ENCODE data around the gene CREB1.
A peak's percentile ranks its signal among the peaks of the same experiment; 100 is the strongest.

Gene CREB1

DNA sequence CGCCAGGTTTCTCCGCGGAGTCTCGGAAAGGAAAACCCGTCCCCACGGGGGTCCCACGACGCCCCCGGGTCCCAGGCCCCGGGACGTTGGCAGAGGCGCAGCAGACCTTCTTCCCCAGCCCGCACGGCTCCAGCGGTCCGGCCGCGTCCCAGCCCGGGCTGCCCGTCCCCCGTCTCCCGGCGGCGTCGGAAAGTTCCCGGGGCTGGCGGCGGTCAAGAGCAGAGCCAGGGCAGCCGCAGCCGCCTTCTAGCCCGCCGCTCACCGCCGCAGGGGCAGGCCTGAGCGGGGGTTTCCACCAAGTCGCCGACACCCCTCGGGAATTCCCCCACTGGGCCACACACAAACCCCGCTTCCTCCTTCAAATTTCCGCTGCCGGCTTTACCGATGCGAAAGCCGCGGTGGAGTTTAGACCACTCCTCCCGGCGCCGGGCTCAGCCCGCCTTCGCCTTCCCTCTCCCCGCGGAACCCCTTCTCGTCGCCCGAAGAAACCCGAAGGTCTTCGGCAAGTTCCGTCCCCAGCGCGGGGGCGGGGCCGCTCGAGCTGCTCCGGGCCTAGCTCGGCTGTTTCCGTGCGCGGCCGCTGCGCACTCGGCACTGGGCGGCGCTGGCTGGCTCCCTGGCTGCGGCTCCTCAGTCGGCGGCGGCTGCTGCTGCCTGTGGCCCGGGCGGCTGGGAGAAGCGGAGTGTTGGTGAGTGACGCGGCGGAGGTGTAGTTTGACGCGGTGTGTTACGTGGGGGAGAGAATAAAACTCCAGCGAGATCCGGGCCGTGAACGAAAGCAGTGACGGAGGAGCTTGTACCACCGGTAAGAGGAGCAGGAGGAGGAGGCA is at the start of gene CREB1:
TSS of gene CREB1 (plus strand) at position 633 of the 830 bp plus-strand sequence. CDS start 25,674 bp downstream, outside the sequence.
- Mint-ChIP-seq H3K27me3 (ENCODE audit: low read depth) (peaks cover 2% of the 10 kb centered on the region), H3K4me1 (ENCODE audit: low read depth) (peaks cover 49% of the 10 kb centered on the region), H3K9me3 (no peaks in the 10 kb centered on the region), H3K4me3 (peak within 1 kb of the TSS; percentile 96), H3K27ac (peak within 1 kb of the TSS; percentile 100), H3K36me3 (ENCODE audit: low read depth) (peaks cover 26% of the 10 kb centered on the region)
- peak; percentile 100 for DNase-seq (ENCODE audit: low spot score)

- no peak overlapping the region for H3K27ac Mint-ChIP-seq
- peaks cover 25% of the 10 kb centered on the region for H3K4me1 Mint-ChIP-seq (ENCODE audit: low read depth)
- H3K9me3 Mint-ChIP-seq: no peaks in the 10 kb centered on the region
Observed at GRCh38 chr2:207480521-207481040, 49.2 kb upstream of the CREB1 start.

DNA sequence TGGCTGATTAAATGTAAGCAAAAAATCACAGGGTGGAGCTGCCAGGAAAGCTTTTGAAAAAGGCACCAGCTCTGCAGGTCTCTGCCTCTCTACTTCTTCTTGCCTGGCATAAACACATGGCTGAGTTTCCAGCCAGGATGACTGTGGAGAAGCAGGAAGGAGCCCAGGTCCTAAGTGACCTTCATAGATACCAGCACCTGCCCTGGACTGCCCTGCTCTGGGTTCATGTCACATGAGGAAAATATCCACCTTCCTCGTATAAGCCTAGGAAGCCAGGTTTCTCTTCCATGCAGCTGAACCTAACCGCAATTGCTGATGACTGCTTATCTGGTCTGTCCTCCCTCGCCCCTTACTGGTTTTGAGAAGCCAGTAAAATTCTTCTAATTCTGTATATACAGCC is 47.8 kb upstream of the CREB1 start:
- Mint-ChIP-seq H3K4me3 (no peak overlapping the region), H3K9me3 (no peaks in the 10 kb centered on the region), H3K36me3 (ENCODE audit: low read depth) (no peaks in the 10 kb centered on the region), H3K4me1 (ENCODE audit: low read depth) (peaks cover 25% of the 10 kb centered on the region), H3K27me3 (ENCODE audit: low read depth) (no peaks in the 10 kb centered on the region), H3K27ac (no peak overlapping the region)
- DNase-seq (ENCODE audit: low spot score): no peak

More at GRCh38 chr2:207480521-207481040, 49.2 kb upstream of the CREB1 start:
- no peak overlapping the region for H3K4me3 Mint-ChIP-seq
- H3K36me3 Mint-ChIP-seq (ENCODE audit: low read depth): no peaks in the 10 kb centered on the region
- DNase-seq (ENCODE audit: low spot score): no peak
- no peaks in the 10 kb centered on the region for H3K27me3 Mint-ChIP-seq (ENCODE audit: low read depth)

DNA sequence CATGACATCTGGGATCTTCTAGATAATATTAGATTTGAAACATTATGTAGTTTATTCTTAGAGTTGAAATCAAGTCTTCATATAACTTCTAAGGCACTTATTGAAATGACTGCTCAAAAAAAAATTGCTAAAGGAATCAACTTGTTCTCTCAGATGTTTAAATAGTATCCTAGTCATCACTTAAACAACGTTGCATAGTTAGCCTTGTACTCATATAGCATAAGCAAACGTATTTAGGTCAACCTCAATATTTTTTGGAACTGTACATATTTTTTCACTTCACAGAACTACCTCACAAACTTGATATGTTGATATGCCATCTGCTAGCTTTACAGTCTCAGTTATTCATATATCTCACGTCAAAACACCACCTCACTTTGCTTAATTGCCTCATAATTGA is 47.1 kb upstream of the CREB1 start:
- DNase-seq (ENCODE audit: low spot score): no peak
- H3K27ac Mint-ChIP-seq: no peak overlapping the region

DNA sequence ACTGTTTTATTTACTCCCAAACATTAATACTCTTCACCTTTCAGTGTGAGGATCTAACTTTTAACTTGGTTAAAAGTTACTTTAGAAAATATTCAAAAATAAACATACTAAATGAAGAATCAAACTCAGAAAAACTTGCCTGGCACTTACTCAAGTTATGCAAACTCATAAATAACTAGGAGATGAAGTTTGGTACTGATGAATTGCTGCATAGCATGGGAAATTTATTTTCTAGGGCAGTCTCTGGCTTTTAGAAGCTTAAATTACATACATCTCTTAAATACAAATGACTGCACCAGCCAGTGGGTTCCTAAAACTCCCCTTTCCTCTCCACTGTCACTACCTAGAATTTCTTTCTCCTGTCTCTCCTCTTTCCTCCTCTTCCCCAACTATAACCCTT is 46.7 kb upstream of the CREB1 start:
- Mint-ChIP-seq H3K9me3 (no peaks in the 10 kb centered on the region), H3K4me1 (ENCODE audit: low read depth) (peaks cover 25% of the 10 kb centered on the region)
- no peak for DNase-seq (ENCODE audit: low spot score)

More for the DNA sequence above, 47.1 kb upstream of the CREB1 start:
- Mint-ChIP-seq H3K36me3 (ENCODE audit: low read depth) (no peaks in the 10 kb centered on the region), H3K4me3 (no peak overlapping the region), H3K4me1 (ENCODE audit: low read depth) (peaks cover 25% of the 10 kb centered on the region), H3K9me3 (no peaks in the 10 kb centered on the region), H3K27me3 (ENCODE audit: low read depth) (no peaks in the 10 kb centered on the region)

DNA sequence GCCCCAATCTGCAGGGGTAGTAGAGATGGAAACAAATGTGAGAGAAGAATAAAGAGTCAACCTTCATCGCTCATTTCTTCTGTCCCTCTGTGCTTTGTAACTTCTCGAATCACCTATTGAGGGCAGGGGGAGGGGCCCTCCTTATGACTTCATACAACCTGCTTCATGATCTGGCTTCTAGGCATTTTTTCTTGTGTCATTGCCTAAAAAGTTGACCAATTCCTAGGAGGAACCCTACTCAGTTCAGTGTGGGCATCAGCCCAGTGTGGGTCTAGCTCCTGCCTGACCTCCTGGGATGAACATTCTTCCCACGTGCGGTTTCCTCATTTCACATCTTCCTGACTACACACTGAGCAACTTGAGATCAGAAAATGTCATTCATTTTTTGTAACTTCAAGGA is 46.3 kb upstream of the CREB1 start:
- Mint-ChIP-seq H3K27ac (no peak overlapping the region), H3K4me3 (no peak overlapping the region), H3K9me3 (no peaks in the 10 kb centered on the region), H3K27me3 (ENCODE audit: low read depth) (no peaks in the 10 kb centered on the region), H3K36me3 (ENCODE audit: low read depth) (no peaks in the 10 kb centered on the region), H3K4me1 (ENCODE audit: low read depth) (peaks cover 24% of the 10 kb centered on the region)
- no peak for DNase-seq (ENCODE audit: low spot score)

More for the DNA sequence above, 46.7 kb upstream of the CREB1 start:
- Mint-ChIP-seq H3K27me3 (ENCODE audit: low read depth) (no peaks in the 10 kb centered on the region), H3K27ac (no peak overlapping the region), H3K36me3 (ENCODE audit: low read depth) (no peaks in the 10 kb centered on the region), H3K4me3 (no peak overlapping the region)

DNA sequence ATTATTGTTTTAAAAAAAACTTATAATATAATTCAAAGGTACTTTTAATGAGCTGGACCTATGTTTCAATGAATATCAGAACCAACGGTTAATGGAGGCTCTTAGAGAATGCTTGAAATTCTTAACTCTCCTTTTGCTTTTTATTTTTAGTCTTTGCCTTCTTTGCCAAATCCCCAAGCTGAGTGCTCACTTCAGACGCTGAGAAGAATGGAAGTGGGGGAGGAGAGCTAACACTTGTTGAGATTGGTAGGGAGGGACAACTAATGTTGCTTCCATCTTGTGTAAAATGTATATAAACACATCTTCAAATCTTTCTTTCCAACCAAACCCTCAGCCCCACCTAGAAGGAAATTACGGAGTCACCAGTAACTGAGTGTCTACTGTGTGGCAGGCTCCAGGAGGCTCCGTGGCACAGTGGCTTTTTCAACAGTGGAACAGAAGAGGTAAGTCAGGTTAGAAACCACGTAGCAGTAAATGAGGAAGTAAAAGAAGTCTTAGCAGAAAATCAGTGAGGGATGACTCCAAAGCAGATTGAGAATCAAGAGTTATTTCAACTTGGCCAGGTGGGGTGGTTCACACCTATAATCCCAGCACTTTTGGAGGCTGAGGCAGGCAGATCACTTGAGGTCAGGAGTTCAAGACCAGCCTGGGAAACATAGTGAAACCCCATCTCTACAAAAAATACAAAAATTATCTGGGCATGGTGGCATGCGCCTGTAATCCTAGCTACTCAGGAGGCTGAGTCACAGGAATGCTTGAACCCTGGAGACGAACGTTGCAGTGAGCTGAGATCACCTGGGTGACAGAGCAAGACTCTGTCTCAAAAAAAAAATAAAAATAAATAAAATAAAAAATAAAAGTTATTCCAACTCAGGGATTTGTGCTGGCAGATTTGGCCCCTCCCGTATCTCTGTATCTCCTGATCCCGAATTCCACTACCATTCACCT is 45.0 kb upstream of the CREB1 start:
- no peak overlapping the region for H3K4me3 Mint-ChIP-seq
- H3K27me3 Mint-ChIP-seq (ENCODE audit: low read depth): no peaks in the 10 kb centered on the region
- no peak overlapping the region for H3K27ac Mint-ChIP-seq
- H3K36me3 Mint-ChIP-seq (ENCODE audit: low read depth): no peaks in the 10 kb centered on the region
- DNase-seq (ENCODE audit: low spot score): no peak
- H3K4me1 Mint-ChIP-seq (ENCODE audit: low read depth): peaks cover 12% of the 10 kb centered on the region
- H3K9me3 Mint-ChIP-seq: no peaks in the 10 kb centered on the region

DNA sequence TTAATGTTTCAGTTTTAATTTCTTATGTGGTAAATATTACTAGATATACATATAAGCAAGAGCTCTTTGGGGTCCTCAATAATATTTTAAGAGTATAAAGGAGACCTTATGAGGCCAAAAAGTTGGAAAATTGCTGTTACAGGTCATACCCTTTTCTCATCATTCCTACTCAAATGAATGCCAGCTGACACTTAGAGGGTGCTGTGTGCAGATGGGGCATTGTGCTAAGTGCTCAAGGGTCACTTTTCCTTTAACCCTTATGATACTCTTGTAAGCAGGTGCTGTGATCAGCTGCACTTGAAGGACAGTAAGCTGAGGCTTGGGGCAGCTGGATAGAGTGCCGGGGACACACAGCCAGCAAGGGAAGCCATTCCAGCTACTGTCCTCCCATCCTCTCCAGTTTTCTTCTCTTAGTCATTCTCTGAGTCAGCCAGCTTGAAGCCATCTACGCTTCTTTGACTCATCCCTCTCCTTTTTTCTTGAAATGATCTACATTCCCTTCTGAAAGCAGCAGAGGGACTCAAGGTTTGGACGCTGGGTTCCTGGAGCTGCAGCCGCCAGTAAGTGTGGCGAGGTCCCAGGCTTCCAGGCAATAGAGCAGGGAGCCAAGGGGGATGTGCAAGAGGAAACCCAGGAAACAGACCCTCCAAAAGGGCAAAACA is 42.0 kb upstream of the CREB1 start:
- no peaks in the 10 kb centered on the region for H3K27me3 Mint-ChIP-seq (ENCODE audit: low read depth)
- DNase-seq (ENCODE audit: low spot score): no peak
- H3K9me3 Mint-ChIP-seq: no peaks in the 10 kb centered on the region
- H3K4me3 Mint-ChIP-seq: no peak overlapping the region
- no peaks in the 10 kb centered on the region for H3K36me3 Mint-ChIP-seq (ENCODE audit: low read depth)
- H3K27ac Mint-ChIP-seq: no peak overlapping the region
- H3K4me1 Mint-ChIP-seq (ENCODE audit: low read depth): peaks cover 5% of the 10 kb centered on the region

DNA sequence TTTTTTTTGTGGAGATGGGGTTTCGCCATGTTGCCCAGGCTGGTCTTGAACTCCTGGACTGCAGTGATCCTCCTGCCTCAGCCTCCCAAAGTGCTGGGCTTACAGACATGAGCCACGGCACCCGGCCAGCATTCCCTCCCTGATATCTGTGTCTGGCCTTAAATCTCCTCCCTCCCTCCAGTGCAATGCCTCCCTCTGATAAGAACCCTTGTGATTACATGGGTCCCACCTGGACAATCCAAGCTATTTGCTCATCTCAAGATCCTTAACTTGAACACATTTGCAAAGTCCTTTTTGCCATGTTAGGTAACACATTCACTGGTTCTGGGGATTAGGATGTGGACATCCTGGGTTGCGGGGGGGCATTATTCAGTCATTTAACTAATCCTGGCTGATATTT is 40.5 kb upstream of the CREB1 start:
- Mint-ChIP-seq H3K27me3 (ENCODE audit: low read depth) (no peaks in the 10 kb centered on the region), H3K4me3 (no peak overlapping the region), H3K4me1 (ENCODE audit: low read depth) (peaks cover 3% of the 10 kb centered on the region), H3K9me3 (no peaks in the 10 kb centered on the region), H3K27ac (no peak overlapping the region), H3K36me3 (ENCODE audit: low read depth) (no peaks in the 10 kb centered on the region)
- no peak for DNase-seq (ENCODE audit: low spot score)

DNA sequence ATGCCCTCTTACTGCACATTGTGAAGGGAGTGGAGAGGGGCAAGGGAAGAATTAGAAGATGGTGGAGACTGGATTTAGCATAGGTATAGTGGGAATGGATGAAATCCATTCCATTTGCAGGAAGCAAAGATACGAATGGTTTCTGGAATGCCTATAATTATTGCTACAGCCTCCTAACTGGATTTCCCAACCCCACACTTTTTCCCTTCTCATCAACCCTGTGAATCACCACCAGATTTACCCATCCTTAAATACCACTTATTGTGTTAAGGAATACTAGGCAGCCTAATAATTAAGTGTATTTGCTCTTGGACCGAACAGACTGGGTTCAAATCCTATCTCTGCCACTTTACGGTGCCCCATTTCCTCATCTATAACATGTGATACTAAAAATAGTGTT is 39.3 kb upstream of the CREB1 start:
- H3K9me3 Mint-ChIP-seq: no peaks in the 10 kb centered on the region
- H3K4me1 Mint-ChIP-seq (ENCODE audit: low read depth): no peaks in the 10 kb centered on the region
- H3K27me3 Mint-ChIP-seq (ENCODE audit: low read depth): no peaks in the 10 kb centered on the region
- no peak for DNase-seq (ENCODE audit: low spot score)
- no peak overlapping the region for H3K4me3 Mint-ChIP-seq
- H3K36me3 Mint-ChIP-seq (ENCODE audit: low read depth): no peaks in the 10 kb centered on the region
- no peak overlapping the region for H3K27ac Mint-ChIP-seq

GRCh38 chr2:207491086-207491485 is 38.7 kb upstream of the CREB1 start:
- Mint-ChIP-seq H3K27ac (no peak overlapping the region), H3K36me3 (ENCODE audit: low read depth) (no peaks in the 10 kb centered on the region), H3K4me3 (no peak overlapping the region), H3K4me1 (ENCODE audit: low read depth) (no peaks in the 10 kb centered on the region), H3K27me3 (ENCODE audit: low read depth) (no peaks in the 10 kb centered on the region), H3K9me3 (no peaks in the 10 kb centered on the region)
- no peak for DNase-seq (ENCODE audit: low spot score)

DNA sequence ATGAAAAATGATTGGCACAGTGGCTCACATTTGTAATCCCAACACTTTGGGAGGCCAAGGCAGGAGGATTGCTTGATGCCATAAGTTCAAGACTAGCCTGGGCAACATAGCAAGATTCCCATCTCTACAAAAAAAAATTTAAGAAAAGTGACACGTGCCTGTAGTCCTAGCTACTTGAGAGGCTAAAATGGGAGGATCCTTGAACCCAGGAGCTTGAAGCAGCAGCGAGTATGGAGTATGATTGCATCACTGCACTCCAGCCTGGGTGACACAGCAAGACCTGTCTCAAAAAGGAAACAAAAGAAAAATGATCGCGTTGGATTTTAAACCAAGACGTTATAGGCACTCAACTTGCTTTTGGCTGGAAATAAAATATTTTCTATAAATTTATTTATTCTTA is 37.8 kb upstream of the CREB1 start:
- Mint-ChIP-seq H3K36me3 (ENCODE audit: low read depth) (no peaks in the 10 kb centered on the region), H3K27ac (no peak overlapping the region), H3K27me3 (ENCODE audit: low read depth) (no peaks in the 10 kb centered on the region), H3K4me1 (ENCODE audit: low read depth) (no peaks in the 10 kb centered on the region), H3K9me3 (no peaks in the 10 kb centered on the region), H3K4me3 (no peak overlapping the region)
- no peak for DNase-seq (ENCODE audit: low spot score)

DNA sequence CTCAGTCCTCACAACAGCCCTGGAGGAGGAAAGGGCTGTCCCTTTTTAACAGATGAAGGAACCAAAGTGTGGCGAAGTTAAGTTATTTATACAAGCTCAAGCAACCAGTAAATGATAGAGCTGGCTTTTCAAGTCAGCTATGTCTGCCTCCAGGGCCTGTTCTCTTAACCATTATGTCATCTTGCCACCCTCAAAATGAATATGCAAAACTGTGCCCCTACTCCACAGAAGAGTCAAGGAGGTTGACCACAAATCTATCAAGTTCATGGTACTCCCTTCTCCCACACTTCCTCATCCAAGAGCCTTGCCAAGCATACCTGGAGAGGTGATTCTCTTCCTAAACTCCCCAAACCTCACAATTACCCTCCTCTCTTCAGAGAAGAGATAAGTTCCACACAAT is 37.3 kb upstream of the CREB1 start:
- H3K27ac Mint-ChIP-seq: no peak overlapping the region
- H3K4me3 Mint-ChIP-seq: no peak overlapping the region
- H3K4me1 Mint-ChIP-seq (ENCODE audit: low read depth): no peaks in the 10 kb centered on the region
- no peak for DNase-seq (ENCODE audit: low spot score)
- no peaks in the 10 kb centered on the region for H3K36me3 Mint-ChIP-seq (ENCODE audit: low read depth)
- no peaks in the 10 kb centered on the region for H3K27me3 Mint-ChIP-seq (ENCODE audit: low read depth)
- H3K9me3 Mint-ChIP-seq: no peaks in the 10 kb centered on the region

Data from T-helper 2 cell treated with Interferon-gamma antibody and Interleukin-4, amounts not matched to agents 5 μg/mL and 100 μg/mL, for 36 hours (primary cell).